Activated gamma-delta T cell treated with Interleukin-2 at 50 U/mL for 16 hours (primary cell): ENCODE data around the gene BRWD1.
"Not testable (repeated sequence)": the region's sequence is repeated elsewhere in the genome, so short reads cannot be mapped to it uniquely, and the experiment has no call there.

Experiments
- DNase-seq: peaks from one replicate; pipeline ENCODE4 v3.0.0-alpha.2; 2020

BRWD1 gene

GRCh38 chr21:39164523-39164922, 148.9 kb downstream of the BRWD1 start:
- DNase-seq = no peak

GRCh38 chr21:39161064-39161463, 152.4 kb downstream of the BRWD1 start:
- no peak for DNase-seq

GRCh38 chr21:39159342-39160063, 153.9 kb downstream of the BRWD1 start:
- no peak for DNase-seq

GRCh38 chr21:39157241-39157640, 156.2 kb downstream of the BRWD1 start:
- not testable (repeated sequence) for DNase-seq

- no peak for DNase-seq
Observed at GRCh38 chr21:39156024-39156423, 157.4 kb downstream of the BRWD1 start.

- no peak for DNase-seq
Observed at GRCh38 chr21:39155578-39155977, 157.9 kb downstream of the BRWD1 start.

- no peak for DNase-seq
Observed at GRCh38 chr21:39153842-39154241, 159.6 kb downstream of the BRWD1 start.

GRCh38 chr21:39153373-39153772, 160.1 kb downstream of the BRWD1 start:
- DNase-seq = no peak

GRCh38 chr21:39152271-39152670, 161.2 kb downstream of the BRWD1 start:
- no peak for DNase-seq

GRCh38 chr21:39150877-39151276, 162.6 kb downstream of the BRWD1 start:
- no peak for DNase-seq

GRCh38 chr21:39150316-39150715, 163.1 kb downstream of the BRWD1 start:
- DNase-seq = no peak

- DNase-seq = no peak
Observed at GRCh38 chr21:39149882-39150281, 163.6 kb downstream of the BRWD1 start.

- no peak for DNase-seq
Observed at GRCh38 chr21:39148975-39149374, 164.5 kb downstream of the BRWD1 start.

- no peak for DNase-seq
Observed at GRCh38 chr21:39144191-39144590, 169.2 kb downstream of the BRWD1 start.

- DNase-seq = no peak
Observed at GRCh38 chr21:39142972-39143371, 170.5 kb downstream of the BRWD1 start.

- no peak for DNase-seq
Observed at GRCh38 chr21:39141502-39141901, 171.9 kb downstream of the BRWD1 start.

GRCh38 chr21:39137248-39138178, 175.9 kb downstream of the BRWD1 start:
- no peak for DNase-seq

- DNase-seq = no peak
Observed at GRCh38 chr21:39136711-39137110, 176.7 kb downstream of the BRWD1 start.

GRCh38 chr21:39136138-39136537, 177.3 kb downstream of the BRWD1 start:
- not testable (repeated sequence) for DNase-seq

- DNase-seq = no peak
Observed at GRCh38 chr21:39134288-39134810, 179.1 kb downstream of the BRWD1 start.
